ENCODE data around the gene DRAP1. TPM values are rescaled to one million over a fixed set of nuclear protein-coding genes. Genes with fewer than 3 reads are reported as not detected.

DRAP1 gene
- total RNA-seq, 1 donor from 2014 or later: 68.5 TPM

GRCh38 chr11:65927904-65928397 lies 8.7 kb downstream of the DRAP1 start:
- H3K4me3 Mint-ChIP-seq: no peak overlapping the region
- no peaks in the 10 kb centered on the region for H3K27me3 Mint-ChIP-seq (ENCODE audit: low read depth)
- no peak for TF ChIP-seq CTCF (IDR thresholded peaks at IDR 0.05; ENCODE audit: unreplicated experiment)
- peaks cover 4% of the 10 kb centered on the region for H3K36me3 Mint-ChIP-seq
- no peaks in the 10 kb centered on the region for H3K4me1 Mint-ChIP-seq
- H3K9me3 Mint-ChIP-seq: no peaks in the 10 kb centered on the region
- no peak overlapping the region for H3K27ac Mint-ChIP-seq
- DNase-seq (ENCODE audit: low spot score in 2 of 2, unreplicated experiment in 2 of 2): no peak

- H3K27ac Mint-ChIP-seq: no peak overlapping the region
- H3K9me3 Mint-ChIP-seq: no peaks in the 10 kb centered on the region
- no peak overlapping the region for H3K4me3 Mint-ChIP-seq
Measured at GRCh38 chr11:65928667-65929066, 9.4 kb downstream of the DRAP1 start.

GRCh38 chr11:65931773-65932557 lies 12.7 kb downstream of the DRAP1 start:
- DNase-seq (ENCODE audit: low spot score in 2 of 2, unreplicated experiment in 2 of 2): no peak
- no peaks in the 10 kb centered on the region for H3K9me3 Mint-ChIP-seq
- peaks cover 3% of the 10 kb centered on the region for H3K4me1 Mint-ChIP-seq
- no peaks in the 10 kb centered on the region for H3K36me3 Mint-ChIP-seq
- no peak for TF ChIP-seq CTCF (IDR thresholded peaks at IDR 0.05; ENCODE audit: unreplicated experiment)
- no peaks in the 10 kb centered on the region for H3K27me3 Mint-ChIP-seq (ENCODE audit: low read depth)
- H3K4me3 Mint-ChIP-seq: no peak overlapping the region
- H3K27ac Mint-ChIP-seq: no peak overlapping the region

More at GRCh38 chr11:65928667-65929066, 9.4 kb downstream of the DRAP1 start:
- Mint-ChIP-seq H3K4me1 (no peaks in the 10 kb centered on the region), H3K36me3 (no peaks in the 10 kb centered on the region), H3K27me3 (ENCODE audit: low read depth) (no peaks in the 10 kb centered on the region)
- TF ChIP-seq CTCF (IDR thresholded peaks at IDR 0.05; ENCODE audit: unreplicated experiment): no peak
- DNase-seq (ENCODE audit: low spot score in 2 of 2, unreplicated experiment in 2 of 2): no peak

GRCh38 chr11:65932558-65932919 lies 13.3 kb downstream of the DRAP1 start:
- no peak for TF ChIP-seq CTCF (IDR thresholded peaks at IDR 0.05; ENCODE audit: unreplicated experiment)
- DNase-seq (ENCODE audit: low spot score in 2 of 2, unreplicated experiment in 2 of 2): no peak
- no peaks in the 10 kb centered on the region for H3K36me3 Mint-ChIP-seq
- no peak overlapping the region for H3K4me3 Mint-ChIP-seq
- H3K9me3 Mint-ChIP-seq: no peaks in the 10 kb centered on the region
- peaks cover 3% of the 10 kb centered on the region for H3K4me1 Mint-ChIP-seq
- H3K27ac Mint-ChIP-seq: no peak overlapping the region
- peaks cover 2% of the 10 kb centered on the region for H3K27me3 Mint-ChIP-seq (ENCODE audit: low read depth)

- Mint-ChIP-seq H3K27ac (no peak overlapping the region), H3K4me3 (no peak overlapping the region), H3K9me3 (no peaks in the 10 kb centered on the region), H3K27me3 (ENCODE audit: low read depth) (peaks cover 6% of the 10 kb centered on the region), H3K4me1 (peaks cover 3% of the 10 kb centered on the region), H3K36me3 (no peaks in the 10 kb centered on the region)
- no peak for DNase-seq (ENCODE audit: low spot score in 2 of 2, unreplicated experiment in 2 of 2)
- TF ChIP-seq CTCF (IDR thresholded peaks at IDR 0.05; ENCODE audit: unreplicated experiment): no peak
Measured at GRCh38 chr11:65934014-65934413, 14.8 kb downstream of the DRAP1 start.

All from mesothelial cell of epicardium (in vitro differentiated cells).